Endometrial microvascular endothelial cells (primary cell): ENCODE data around the gene PCARE. TPM values are rescaled to one million over a fixed set of nuclear protein-coding genes. Genes with fewer than 3 reads are reported as not detected.

ENCODE experiments used
- in situ Hi-C: cut with HindIII; loops from 2 replicates; pipeline ENCODE4 v1.10.0; 2017; ENCODE audit warnings: low sequenced_read_pairs, low pct_unique_long_range_greater_than_20kb; ENCODE audit errors: inconsistent ontology term
- total RNA-seq: library from RNA; depleted of rRNA; stranded (reverse); fragments of >200 nt; gene quantifications from one replicate; pipeline ENCODE4 v1.2.3, GENCODE V29; 2015; ENCODE audit errors: inconsistent ontology term

The PCARE gene
- total RNA-seq, 1 donor from 2014 or later: not detected

DNA sequence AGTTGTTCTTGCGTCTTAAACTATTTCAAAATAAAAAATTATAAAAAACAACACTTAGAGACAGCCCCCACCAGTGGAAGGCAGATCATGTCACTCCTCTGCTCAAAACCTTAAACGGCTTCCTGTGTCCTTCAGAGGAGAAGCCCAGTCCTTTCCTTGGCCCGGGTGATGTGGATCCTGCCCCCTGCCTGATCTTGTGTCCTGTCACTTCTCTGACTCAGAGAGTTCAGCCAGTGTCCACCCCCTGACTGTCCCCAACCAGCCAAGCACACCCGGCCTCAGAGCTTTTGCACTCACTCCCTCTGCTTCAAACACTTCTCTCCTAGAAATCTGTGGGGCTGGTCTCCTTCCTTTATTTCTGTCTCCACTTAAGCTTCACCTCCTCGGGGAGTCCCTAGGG lies 57.8 kb downstream of the PCARE start:
- in situ Hi-C loops: no loop called here

DNA sequence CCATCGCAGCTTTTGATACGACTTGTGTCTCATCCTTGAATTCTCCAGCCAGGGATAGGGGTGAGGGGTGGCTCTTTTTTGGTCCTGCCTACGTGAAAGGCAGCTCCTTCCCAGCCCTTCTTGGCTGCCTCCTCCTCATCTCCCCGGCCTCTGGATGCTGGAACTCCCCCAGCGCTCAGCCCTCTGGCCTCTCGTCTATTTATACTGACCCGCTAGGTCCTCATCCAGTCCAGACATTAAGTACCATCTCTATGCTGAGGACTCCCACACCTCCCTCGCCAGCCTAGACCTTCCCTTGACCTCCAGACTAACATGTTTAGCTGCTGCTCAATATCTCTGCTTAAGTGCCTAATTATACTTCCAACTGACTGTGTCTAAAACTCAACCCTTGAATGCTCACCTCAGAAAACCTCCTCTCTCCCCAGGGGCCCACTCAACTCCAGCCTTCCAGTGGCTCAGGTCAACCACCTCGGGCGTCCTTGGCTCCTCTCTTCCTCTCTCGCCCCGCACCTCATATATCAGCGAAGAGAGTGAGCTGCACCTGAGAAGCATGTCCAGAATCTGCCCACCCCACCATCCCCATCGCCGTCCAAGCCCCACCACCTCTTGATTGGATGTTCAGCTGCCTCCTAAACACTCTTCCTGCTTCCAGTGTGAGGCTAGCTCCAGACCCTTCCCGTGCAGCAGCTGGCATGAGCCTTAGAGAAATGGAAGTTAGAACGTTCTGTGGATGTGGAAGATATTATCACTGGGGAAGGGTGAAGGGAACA lies 58.4 kb downstream of the PCARE start:
- in situ Hi-C loops: no loop called here

DNA sequence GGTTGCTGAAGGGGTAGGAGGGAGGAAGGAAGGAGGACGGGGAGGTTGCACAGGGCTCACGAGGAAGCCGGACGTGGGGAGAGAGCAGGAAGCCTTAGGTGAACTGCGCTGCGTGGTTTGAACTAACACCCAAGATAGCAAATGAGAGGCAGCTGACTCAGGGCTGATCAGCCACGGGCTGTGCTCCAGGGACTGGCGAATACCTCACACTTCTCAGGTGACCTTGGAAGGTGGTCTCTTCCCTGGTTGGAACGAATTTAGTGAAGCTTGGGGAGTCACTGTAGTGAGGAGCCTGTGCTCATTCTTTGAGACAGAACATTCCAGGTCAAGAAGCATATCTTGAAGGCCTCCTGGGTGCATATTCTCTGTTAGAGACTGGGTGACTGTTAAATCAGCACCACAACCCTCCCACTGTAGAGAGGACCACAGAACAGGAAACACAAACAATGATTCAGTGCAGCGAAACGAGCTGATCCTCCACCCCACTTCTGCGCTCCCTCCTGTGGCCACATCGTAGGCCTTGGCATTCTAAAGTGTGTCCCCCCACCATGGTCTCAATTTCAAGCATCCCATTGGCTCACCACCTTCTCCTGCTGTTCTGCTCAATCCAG lies 59.4 kb downstream of the PCARE start:
- in situ Hi-C loops: no loop called here

DNA sequence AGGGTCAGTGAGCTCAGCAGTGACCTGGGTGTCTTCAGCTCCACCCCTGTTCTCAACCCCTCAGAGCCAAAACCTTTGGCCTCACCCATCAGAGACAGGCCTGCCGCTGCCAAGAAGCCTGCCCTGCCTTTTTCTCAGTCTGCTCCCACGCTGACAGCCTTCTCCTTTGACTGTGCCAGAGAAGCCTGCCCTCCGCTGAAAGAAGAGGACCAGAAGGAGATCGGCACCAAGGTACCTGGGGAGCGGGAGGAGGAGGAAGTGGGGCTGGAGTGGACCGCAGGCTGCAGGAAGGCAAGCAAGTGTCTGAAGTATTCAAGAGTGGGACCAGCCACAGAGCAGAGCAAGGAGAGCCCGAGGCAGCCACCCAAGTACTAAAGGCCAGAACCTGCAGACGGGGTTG lies 60.0 kb downstream of the PCARE start:
- in situ Hi-C loops: no loop called here

DNA sequence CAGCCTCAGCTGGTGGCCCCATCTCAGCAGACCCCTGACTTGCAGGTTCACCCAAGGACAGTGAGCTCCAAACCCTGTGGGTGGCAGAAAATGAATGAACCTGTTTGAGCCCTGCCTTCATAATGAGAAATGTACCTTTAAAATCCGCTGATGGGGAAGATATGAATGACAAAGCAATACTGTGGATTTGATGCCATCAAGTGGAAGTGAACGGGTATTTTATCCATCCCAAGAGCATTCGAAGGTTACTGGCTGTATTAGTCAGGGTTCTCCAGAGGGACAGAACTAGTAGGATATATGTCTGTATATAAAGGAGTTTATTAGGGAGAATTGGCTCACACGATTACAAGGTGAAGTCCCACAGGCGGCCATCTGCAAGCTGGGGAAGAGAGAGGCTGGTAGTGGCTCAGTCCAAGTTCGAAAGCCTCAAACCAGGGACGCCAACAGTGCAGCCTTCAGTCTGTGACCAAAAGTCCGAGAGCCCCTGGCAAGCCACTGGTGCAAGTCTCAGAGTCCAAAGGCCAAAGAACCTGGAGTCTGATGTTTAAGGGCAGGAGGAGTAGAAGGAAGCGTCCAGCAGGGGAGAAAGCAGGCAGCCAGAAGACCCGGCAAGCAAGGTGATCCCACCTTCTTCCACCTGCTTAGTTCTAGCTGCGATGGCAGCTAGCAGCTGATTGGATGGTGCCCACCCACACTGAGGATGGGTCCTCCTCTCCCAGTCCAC lies 61.1 kb downstream of the PCARE start:
- in situ Hi-C loops: no loop called here

DNA sequence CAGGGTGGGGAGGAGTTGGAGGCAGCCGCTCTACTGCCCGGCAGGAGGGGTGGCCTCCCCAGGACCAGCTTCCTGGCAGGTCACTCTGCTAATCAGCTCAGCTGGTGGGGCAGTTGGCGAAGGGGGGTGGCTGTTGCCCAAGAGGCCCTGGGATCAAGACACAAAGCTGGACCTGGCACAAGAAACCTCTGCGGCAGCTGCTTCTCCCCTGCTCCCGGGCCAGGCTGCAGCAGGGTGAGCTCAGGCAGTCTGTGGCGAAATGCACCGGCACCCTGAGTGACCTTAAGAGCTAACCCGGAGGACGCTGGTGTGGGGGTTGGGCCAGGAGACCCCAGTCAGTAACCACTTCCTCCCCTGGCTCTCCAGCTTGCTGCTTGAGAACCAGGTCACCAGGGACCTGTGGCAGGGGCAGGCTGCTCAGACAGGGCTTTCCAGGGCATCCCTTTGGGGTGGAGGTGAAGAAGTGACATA lies 62.1 kb downstream of the PCARE start:
- in situ Hi-C loops: no loop called here

Other genes starting within 250 kb of the PCARE start
- gene TRMT61B, start 204.2 kb downstream of the PCARE start, total RNA-seq: 17.3 TPM
- gene WDR43, start 179.9 kb downstream of the PCARE start, total RNA-seq: 86.1 TPM
- gene TOGARAM2, start 93.2 kb downstream of the PCARE start, total RNA-seq: not detected
- gene CLIP4, start 40.9 kb upstream of the PCARE start, total RNA-seq: 49.0 TPM